VCaP (cell line): Measurements from ENCODE around the gene ZNF622.
"Not testable (repeated sequence)": the region's sequence is repeated elsewhere in the genome, so short reads cannot be mapped to it uniquely, and the experiment has no call there.

Source experiments
- H3K27ac ChIP-seq: fragments of 450-650 bp; 2 replicates; pipeline ENCODE4 v1.5.1; 2017
- CTCF ChIP-seq: fragments of 450-650 bp; conservative IDR thresholded peaks from 2 replicates; pipeline ENCODE4 v1.5.1; 2017; ENCODE audit warnings: mild to moderate bottlenecking, moderate library complexity

Gene ZNF622

DNA sequence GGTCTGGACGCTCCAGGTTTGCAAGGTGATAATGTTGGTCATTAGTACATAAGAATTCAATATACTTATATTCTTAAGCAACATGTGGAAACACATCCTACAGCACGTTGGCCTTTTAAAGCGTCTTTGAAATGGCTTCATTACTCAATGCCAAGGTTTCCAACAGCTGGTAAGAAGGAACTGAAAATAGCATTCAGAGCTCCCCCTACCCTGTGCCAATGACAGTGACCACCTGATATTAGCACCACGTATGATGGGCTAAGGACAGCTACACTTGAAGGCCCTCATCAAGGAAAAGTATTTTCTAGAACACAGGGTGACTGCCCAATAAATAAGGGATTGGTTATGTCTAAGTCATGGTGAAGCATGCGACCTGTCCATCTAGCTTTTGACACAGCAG, 9.9 kb downstream of the ZNF622 start:
- no peak for TF ChIP-seq CTCF
- H3K27ac ChIP-seq, result peak overlapping the region; percentile 26; the same call in 1 of the 2 replicates

DNA sequence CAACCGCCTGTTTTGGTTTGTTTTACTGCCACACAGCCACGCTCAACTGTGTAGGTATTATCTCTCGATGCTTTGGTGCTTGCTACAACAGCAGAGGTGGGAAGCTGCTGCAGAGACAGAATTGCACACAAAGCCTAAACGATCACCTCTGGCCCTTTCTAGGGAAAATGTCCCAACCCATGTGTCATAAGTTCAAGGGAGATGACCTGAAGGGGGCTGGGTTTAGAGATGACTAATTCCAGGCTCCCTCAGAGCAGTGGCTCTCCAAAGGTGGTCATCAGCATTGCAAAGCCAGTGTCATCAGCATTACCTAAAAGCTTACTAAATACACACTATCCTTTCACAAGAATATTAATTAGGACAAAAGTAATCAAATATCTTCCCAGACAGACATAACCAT, 10.9 kb downstream of the ZNF622 start:
- H3K27ac ChIP-seq, result no peak overlapping the region
- TF ChIP-seq CTCF, result no peak

DNA sequence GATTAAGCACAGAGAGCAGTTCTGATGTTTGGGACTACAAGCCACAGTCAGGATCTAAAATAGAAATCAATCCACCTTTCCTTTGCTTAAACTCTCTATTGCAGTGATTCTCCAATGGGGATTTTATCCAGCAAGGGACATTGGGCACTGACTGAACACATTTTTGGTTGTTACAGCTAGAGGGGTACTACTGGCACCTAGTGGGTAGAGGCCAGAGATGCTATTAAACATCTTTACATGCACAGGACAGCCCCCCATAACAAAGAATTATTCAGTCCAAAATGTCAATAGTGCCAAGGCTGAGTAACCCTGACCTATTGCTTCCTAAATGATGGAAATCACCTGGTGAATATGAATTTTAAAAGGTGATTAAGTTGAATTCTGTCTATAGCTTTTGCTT, 12.0 kb downstream of the ZNF622 start:
- no peak overlapping the region for H3K27ac ChIP-seq
- TF ChIP-seq CTCF, result peak; percentile 59

DNA sequence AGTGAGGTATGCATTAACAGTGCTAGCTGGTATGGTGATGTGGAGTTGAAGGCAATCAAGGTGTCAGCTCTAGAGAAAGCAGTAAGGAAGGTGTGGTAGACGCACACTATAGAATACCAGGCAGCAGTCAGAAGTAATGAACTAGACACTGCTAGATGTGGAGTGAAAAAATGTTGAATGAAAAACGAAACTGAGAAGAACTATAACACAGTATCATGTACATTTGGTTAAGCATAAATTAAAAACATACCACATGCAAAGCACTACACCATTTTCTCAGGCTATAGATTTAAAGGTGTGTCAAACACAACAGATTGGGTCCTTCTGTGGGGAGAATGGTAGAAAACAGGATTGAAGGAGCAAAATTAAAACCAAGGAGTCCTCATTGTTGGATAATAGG, 15.4 kb downstream of the ZNF622 start:
- no peak for TF ChIP-seq CTCF
- no peak overlapping the region for H3K27ac ChIP-seq

- TF ChIP-seq CTCF, result no peak
- H3K27ac ChIP-seq, result no peak overlapping the region
Observed at GRCh38 chr5:16446993-16447392, 18.6 kb downstream of the ZNF622 start.

- TF ChIP-seq CTCF, result 0 out of 2 replicates have a peak, but pooled peaks have one; percentile 7
- H3K27ac ChIP-seq, result no peak overlapping the region
Observed at GRCh38 chr5:16437977-16438376, 27.6 kb downstream of the ZNF622 start.

DNA sequence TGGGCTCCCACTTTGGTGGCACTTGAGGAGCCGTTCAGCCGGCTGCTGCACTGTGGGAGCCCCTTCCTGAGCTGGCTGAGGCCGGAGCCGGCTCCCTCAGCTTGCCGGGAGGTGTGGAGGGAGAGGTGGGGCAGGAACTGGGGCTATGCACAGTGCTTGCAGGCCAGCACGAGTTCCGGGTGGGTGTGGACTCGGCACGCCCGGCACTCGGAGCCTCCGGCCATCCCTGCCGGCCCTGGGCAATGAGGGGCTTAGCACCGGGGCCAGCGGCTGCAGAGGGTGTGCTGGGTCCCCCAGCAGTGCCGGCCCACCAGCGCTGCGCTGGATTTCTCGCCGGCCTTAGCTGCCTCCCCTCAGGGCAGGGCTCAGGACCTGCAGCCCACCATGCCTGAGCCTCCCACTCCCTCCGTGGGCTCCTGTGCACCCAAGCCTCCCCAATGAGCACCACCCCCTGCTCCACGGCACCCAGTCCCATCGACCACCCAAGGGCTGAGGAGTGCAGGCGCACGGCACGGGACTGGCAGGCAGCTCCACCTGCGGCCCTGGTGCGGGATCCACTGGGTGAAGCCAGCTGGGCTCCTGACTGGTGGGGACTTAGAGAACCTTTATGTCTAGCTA, 29.4 kb downstream of the ZNF622 start:
- H3K27ac ChIP-seq, result not testable (repeated sequence)

DNA sequence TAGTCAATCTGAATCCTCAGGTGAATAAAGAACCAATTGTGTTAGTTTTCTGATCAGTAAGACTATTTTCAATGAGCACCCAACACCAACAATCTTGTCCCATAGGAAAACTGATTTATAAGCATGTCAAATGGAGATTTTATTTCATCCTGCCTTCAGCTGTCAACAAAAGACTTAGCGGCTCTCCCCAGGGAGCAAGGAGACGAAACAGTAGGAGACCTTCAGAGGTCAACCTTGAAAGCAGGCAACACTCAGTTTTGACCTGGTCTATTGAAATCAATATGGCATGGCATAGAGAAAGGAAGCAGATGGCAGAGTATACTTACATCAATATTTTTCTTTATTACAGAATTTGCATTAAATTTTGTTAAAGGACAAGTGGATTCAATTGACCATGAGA, 34.1 kb downstream of the ZNF622 start:
- no peak for TF ChIP-seq CTCF
- H3K27ac ChIP-seq, result no peak overlapping the region
